ENCODE results near the gene NR1H3. TPM values are rescaled to one million over a fixed set of nuclear protein-coding genes. Genes with fewer than 3 reads are reported as not detected.

The NR1H3 gene
- polyA plus RNA-seq, 3 donors: 4.4 to 20.3 (median 9.3) TPM

DNA sequence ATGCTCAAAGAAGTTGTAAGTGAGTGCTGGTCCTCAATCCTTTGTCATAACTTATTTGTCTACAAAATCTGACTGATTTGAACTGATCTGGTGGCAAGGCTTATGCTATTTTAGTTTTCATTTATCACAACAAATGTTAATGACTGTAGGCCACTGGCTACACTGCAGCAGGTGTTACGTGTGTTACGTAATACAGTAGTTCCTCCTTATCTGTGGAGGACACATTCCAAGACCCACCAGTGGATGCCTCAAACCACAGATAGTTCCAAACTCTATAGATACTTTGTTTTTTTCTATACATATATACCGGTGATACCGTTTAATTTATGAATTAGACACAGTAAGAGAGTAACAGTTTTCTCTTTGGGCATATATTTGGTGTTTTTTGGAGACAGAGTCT lies 19.1 kb downstream of the NR1H3 start:
- WGBS (ENCODE audit: insufficient coverage): no CpG with 5 or more reads among the region's 4 CpGs
- peaks cover 82 to 84% of the 10 kb centered on the region in 2 donors for H3K36me3 ChIP-seq (replicated peaks in 1 of 2; ENCODE audit: control insufficient read depth in 1 of 2, insufficient read depth in 2 of 2, low read length in 2 of 2)
- TF ChIP-seq, protein P1, sequence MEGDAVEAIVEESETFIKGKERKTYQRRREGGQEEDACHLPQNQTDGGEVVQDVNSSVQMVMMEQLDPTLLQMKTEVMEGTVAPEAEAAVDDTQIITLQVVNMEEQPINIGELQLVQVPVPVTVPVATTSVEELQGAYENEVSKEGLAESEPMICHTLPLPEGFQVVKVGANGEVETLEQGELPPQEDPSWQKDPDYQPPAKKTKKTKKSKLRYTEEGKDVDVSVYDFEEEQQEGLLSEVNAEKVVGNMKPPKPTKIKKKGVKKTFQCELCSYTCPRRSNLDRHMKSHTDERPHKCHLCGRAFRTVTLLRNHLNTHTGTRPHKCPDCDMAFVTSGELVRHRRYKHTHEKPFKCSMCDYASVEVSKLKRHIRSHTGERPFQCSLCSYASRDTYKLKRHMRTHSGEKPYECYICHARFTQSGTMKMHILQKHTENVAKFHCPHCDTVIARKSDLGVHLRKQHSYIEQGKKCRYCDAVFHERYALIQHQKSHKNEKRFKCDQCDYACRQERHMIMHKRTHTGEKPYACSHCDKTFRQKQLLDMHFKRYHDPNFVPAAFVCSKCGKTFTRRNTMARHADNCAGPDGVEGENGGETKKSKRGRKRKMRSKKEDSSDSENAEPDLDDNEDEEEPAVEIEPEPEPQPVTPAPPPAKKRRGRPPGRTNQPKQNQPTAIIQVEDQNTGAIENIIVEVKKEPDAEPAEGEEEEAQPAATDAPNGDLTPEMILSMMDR (IDR thresholded peaks at IDR 0.05): no peak
- peak overlapping the region in 1 of 2 donors; percentile 29 for H3K27ac ChIP-seq (ENCODE audit: low read depth in 1 of 2, low read length in 2 of 2)
- peaks cover 4 to 6% of the 10 kb centered on the region in 2 donors for H3K4me1 ChIP-seq (ENCODE audit: control insufficient read depth in 1 of 2, insufficient read depth in 2 of 2, low read length in 2 of 2)
- peaks cover 11% of the 10 kb centered on the region for H3K4me1 Mint-ChIP-seq
- H3K9me3 ChIP-seq (replicated peaks in 1 of 2; ENCODE audit: control insufficient read depth in 1 of 2, insufficient read depth in 1 of 2, low read length in 2 of 2): no peaks in the 10 kb centered on the region
- peaks cover 49% of the 10 kb centered on the region for H3K79me2 ChIP-seq (ENCODE audit: insufficient read depth, low read length)
- no peak overlapping the region for H3K4me2 ChIP-seq (replicated peaks; ENCODE audit: extremely low read depth, low read length, poor library complexity, severe bottlenecking)
- H3K4me3 Mint-ChIP-seq: no peak overlapping the region
- peaks cover 0 to 2% (median 0%) of the 10 kb centered on the region in 7 donors for H3K9me3 Mint-ChIP-seq
- intact Hi-C loops (cut with micrococcal nuclease): loop anchor here in 1 of 2 donors (10.0 kb wide), 1 partner anchor 88 kb away; no protein-coding TSS in a partner anchor
- peak overlapping the region in 2 of 7 donors; percentile 9 to 77 for H3K27ac Mint-ChIP-seq
- peaks cover 72 to 78% of the 10 kb centered on the region in 2 donors for H3K36me3 Mint-ChIP-seq
- DNase-seq: no peak
- no peak overlapping the region for H3K9ac ChIP-seq (ENCODE audit: insufficient read depth, low read length, poor library complexity, severe bottlenecking)
- peaks cover 72% of the 10 kb centered on the region for H4K20me1 ChIP-seq (ENCODE audit: insufficient read depth, low read length)
- no peak overlapping the region for H3K4me3 ChIP-seq (replicated peaks in 1 of 3; ENCODE audit: low read depth in 2 of 3, low read length in 3 of 3)
- H3K27me3 ChIP-seq (ENCODE audit: control insufficient read depth in 2 of 2, insufficient read depth in 2 of 2, low read length in 2 of 2): no peaks in the 10 kb centered on the region
- peaks cover 0 to 1% (median 0%) of the 10 kb centered on the region in 3 donors for H3K27me3 Mint-ChIP-seq (ENCODE audit: low read depth in 3 of 3)
- no peak overlapping the region for H2AFZ ChIP-seq (ENCODE audit: insufficient read depth, low read depth, low read length, poor library complexity, severe bottlenecking)

DNA sequence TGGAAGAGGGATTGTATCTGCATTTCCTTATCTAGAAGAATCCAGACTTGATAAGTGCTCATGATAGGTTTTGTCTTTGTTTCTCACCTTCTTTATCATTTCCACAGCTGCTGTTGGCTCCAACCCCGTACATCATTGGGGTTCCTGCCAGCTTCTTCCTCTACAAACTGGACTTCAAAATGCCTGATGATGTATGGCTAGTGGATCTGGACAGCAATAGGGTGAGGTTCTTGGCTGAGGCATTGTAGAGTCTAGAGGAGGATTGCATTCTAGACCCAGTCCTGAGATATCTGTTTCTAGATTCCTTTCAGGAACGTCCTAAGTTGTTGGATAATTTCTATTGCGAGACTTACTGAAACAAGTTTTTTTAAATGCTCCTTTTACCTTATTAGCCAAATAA lies 20.3 kb downstream of the NR1H3 start:
- WGBS (ENCODE audit: insufficient coverage): no CpG with 5 or more reads among the region's 3 CpGs
- peaks cover 79 to 87% of the 10 kb centered on the region in 2 donors for H3K36me3 Mint-ChIP-seq
- peaks cover 91 to 93% of the 10 kb centered on the region in 2 donors for H3K36me3 ChIP-seq (replicated peaks in 1 of 2; ENCODE audit: control insufficient read depth in 1 of 2, insufficient read depth in 2 of 2, low read length in 2 of 2)
- H3K4me3 Mint-ChIP-seq: no peak overlapping the region
- peaks cover 0 to 2% (median 0%) of the 10 kb centered on the region in 7 donors for H3K9me3 Mint-ChIP-seq
- peaks cover 38% of the 10 kb centered on the region for H3K79me2 ChIP-seq (ENCODE audit: insufficient read depth, low read length)
- no peak overlapping the region for H3K4me3 ChIP-seq (replicated peaks in 1 of 3; ENCODE audit: low read depth in 2 of 3, low read length in 3 of 3)
- H3K27me3 Mint-ChIP-seq (ENCODE audit: low read depth in 3 of 3): no peaks in the 10 kb centered on the region
- no peak overlapping the region for H3K27ac ChIP-seq (ENCODE audit: low read depth in 1 of 2, low read length in 2 of 2)
- intact Hi-C loops (cut with micrococcal nuclease): loop anchor here in 1 of 2 donors (10.0 kb wide), 1 partner anchor 87 kb away; no protein-coding TSS in a partner anchor
- H3K4me1 ChIP-seq (ENCODE audit: control insufficient read depth in 1 of 2, insufficient read depth in 2 of 2, low read length in 2 of 2): no peaks in the 10 kb centered on the region
- peaks cover 66% of the 10 kb centered on the region for H4K20me1 ChIP-seq (ENCODE audit: insufficient read depth, low read length)
- DNase-seq: no peak
- H3K4me2 ChIP-seq (replicated peaks; ENCODE audit: extremely low read depth, low read length, poor library complexity, severe bottlenecking): no peak overlapping the region
- peak overlapping the region in 1 of 7 donors; percentile 11 for H3K27ac Mint-ChIP-seq
- no peak overlapping the region for H3K9ac ChIP-seq (ENCODE audit: insufficient read depth, low read length, poor library complexity, severe bottlenecking)
- H2AFZ ChIP-seq (ENCODE audit: insufficient read depth, low read depth, low read length, poor library complexity, severe bottlenecking): no peak overlapping the region
- H3K9me3 ChIP-seq (replicated peaks in 1 of 2; ENCODE audit: control insufficient read depth in 1 of 2, insufficient read depth in 1 of 2, low read length in 2 of 2): no peaks in the 10 kb centered on the region
- TF ChIP-seq, protein P1 (IDR thresholded peaks at IDR 0.05): no peak
- H3K4me1 Mint-ChIP-seq: no peaks in the 10 kb centered on the region
- no peaks in the 10 kb centered on the region for H3K27me3 ChIP-seq (ENCODE audit: control insufficient read depth in 2 of 2, insufficient read depth in 2 of 2, low read length in 2 of 2)

All from CD14-positive monocyte (primary cell).